C4-2B (cell line): ENCODE measurements around the gene PKN2.
"Not testable (repeated sequence)": the region's sequence is repeated elsewhere in the genome, so short reads cannot be mapped to it uniquely, and the experiment has no call there.

Experiments used
- ZFX ChIP-seq: fragments of 450-650 bp; IDR thresholded peaks from 2 replicates; pipeline ENCODE4 v1.6.1; 2017
- TF ChIP-seq, protein P1 (sequence below): fragments of 450-650 bp; conservative IDR thresholded peaks from 2 replicates; pipeline ENCODE4 v1.5.1; 2017; ENCODE audit warnings: mild to moderate bottlenecking

DNA sequence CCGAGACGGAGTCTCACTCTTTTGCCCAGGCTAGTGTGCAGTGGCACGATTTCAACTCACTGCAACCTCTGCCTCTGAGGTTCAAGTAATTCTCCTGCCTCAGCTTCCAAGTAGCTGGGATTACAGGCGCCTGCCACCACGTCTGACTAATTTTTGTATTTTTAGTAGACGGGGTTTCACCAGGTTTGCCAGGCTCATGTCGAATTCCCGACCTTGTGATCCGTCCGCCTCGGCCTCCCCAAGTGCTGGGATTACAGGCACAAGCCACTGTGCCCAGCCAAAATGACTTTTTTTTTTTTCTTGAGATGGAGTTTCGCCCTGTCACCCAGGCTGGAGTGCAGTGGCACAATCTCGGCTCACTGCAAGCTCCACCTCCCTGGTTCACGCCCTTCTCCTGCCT lies 185.6 kb downstream of the PKN2 start:
- TF ChIP-seq, protein P1, sequence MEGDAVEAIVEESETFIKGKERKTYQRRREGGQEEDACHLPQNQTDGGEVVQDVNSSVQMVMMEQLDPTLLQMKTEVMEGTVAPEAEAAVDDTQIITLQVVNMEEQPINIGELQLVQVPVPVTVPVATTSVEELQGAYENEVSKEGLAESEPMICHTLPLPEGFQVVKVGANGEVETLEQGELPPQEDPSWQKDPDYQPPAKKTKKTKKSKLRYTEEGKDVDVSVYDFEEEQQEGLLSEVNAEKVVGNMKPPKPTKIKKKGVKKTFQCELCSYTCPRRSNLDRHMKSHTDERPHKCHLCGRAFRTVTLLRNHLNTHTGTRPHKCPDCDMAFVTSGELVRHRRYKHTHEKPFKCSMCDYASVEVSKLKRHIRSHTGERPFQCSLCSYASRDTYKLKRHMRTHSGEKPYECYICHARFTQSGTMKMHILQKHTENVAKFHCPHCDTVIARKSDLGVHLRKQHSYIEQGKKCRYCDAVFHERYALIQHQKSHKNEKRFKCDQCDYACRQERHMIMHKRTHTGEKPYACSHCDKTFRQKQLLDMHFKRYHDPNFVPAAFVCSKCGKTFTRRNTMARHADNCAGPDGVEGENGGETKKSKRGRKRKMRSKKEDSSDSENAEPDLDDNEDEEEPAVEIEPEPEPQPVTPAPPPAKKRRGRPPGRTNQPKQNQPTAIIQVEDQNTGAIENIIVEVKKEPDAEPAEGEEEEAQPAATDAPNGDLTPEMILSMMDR, result not testable (repeated sequence)
- not testable (repeated sequence) for TF ChIP-seq ZFX
